NCI-H146 treated with DMSO at 0.1 percent for 48 hours (cell line): ENCODE data around the gene EXOC4.

Source experiments
- DNase-seq: peaks from one replicate; lab custom pipeline; 2025; ENCODE audit not compliant: unreplicated experiment; lab: John Stamatoyannopoulos, UW

Gene EXOC4

DNA sequence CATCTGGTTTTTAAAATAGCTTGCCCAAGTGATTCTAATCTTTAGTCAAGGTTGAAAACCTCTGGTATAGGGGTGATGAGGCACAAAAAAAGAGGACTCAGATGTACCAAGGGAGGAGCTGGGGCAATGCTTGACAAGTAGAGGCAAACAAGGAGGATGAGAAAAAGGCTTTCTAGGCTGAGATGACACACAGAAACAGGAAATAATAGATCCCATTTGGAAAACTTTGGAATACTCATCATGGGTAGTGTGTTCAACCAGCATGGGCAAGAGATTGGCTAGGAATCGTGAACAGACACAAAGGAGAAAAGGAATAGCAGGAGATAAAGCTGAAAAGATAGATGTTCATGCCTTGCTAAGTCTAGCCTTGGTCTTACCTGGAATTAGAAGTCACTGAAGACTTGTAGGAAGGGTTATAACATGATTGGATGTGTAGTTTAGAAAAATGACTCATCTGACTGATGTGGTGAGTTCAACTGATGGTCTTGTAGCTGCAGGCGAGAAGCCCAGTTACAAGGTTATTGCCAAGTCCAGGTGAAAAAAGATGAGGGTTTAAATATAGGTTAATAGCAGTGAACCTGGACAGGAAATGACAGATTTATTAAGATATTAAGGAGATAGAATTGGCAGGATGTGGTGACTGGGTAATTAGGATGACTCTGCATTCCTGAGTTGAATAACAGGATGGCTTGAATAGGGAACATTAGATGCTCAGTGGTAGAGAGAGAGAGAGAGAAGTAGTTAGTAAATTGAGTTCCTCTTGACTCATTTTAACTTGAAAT is 660.2 kb downstream of the EXOC4 start:
- DNase-seq = no peak

- DNase-seq = no peak
Observed at GRCh38 chr7:133916621-133917020, 663.7 kb downstream of the EXOC4 start.

DNA sequence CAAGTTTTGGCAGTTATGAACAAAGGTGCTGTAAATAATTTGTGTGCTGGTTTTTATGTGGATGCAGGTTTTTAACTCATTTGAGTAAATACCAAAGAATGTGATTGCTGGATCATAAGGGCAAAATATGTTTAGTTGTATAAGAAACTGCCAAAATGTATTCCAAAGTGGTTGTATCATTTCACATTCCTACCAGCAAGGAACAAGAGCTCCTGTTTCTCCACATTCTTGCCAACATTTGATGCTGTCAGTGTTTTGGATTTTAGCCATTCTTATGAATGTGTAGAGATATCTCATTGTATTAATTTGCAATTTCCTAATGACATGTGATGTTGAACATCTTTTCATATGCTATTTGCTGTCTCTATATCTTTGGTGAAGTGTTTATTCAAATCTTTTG is 666.9 kb downstream of the EXOC4 start:
- DNase-seq = no peak

GRCh38 chr7:133921635-133922182 is 668.8 kb downstream of the EXOC4 start:
- no peak for DNase-seq

DNA sequence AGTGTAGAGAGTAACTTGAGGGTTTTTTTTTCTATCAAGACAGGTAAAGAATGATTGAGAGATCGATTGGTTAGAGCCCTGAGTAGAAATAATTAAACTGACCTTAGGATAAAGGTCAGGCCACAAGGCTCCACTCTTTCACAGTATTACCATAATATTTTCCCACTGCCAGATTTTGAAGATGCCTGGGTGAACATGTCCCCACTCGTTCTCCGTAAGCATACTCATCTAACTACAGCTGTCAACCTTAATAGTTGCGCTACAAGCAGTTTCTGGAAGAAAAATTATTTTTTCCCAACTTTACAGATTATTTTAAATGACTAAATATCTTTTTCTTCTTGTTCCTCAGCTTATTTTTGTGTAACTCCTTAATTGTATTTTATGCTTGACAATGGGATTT is 671.1 kb downstream of the EXOC4 start:
- no peak for DNase-seq

GRCh38 chr7:133931053-133931452 is 678.2 kb downstream of the EXOC4 start:
- peak; percentile 67 for DNase-seq

DNA sequence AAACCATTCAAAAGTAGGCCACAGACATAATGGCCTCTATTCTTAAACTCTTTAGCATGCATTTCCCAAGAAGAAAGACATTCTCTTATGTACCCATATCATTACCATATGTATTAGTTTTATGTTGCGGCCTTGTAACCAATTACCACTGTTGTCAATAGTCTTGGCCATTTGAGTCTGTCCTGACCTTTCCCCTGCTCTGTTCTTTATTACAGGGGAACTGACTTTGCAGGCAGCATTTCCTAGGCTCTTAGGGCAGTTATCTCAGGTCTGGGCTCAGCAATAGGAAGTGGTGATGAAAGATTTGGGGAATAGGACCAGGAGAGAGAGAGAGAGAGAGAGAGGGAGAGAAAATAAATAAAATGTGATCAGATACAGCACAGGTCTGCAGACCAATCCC is 679.7 kb downstream of the EXOC4 start:
- DNase-seq = no peak

GRCh38 chr7:133934262-133934976 is 681.5 kb downstream of the EXOC4 start:
- peak; percentile 14 for DNase-seq

- DNase-seq = no peak
Observed at GRCh38 chr7:133934977-133935330, 682.1 kb downstream of the EXOC4 start.

DNA sequence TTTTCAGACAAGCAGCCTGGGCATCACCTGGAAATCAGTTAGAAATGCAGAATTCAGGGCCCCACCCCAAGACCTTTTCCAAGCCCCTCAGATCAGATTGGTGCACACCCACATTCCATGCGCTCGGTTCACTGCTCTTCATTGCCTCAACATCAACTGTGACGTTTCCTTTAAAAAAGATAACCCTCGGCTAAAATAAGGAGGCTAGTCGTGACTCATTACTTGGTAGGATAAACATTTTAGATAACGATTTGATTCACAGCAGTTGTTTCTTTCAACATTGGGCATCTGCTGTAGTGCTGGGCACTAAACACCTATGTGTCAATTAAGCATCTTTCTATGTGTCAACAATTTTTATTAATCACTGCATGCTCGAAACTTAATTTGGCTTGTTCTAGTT is 683.2 kb downstream of the EXOC4 start:
- DNase-seq = no peak

GRCh38 chr7:133937786-133938185 is 684.9 kb downstream of the EXOC4 start:
- no peak for DNase-seq

- DNase-seq = no peak
Observed at GRCh38 chr7:133940368-133940767, 687.5 kb downstream of the EXOC4 start.

GRCh38 chr7:133941496-133941895 is 688.6 kb downstream of the EXOC4 start:
- DNase-seq = no peak

DNA sequence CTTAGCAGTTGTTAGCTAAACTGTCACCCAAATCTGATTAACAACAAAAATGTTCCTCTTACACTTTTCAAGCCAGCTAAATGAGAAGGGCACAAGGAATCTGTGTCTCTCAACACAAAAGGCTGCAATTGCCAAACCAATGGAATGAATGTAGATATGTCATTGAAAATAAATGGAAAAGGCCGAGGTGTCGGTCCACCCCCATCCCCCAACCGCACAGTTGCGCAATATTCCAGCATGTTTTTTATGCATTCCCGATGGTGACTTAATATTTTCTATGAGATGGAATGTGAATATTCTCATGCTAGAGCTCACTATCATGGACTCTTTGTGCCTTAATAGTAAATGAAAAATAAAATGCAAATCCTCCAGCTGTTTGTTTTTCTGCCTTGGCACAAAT is 692.6 kb downstream of the EXOC4 start:
- DNase-seq = no peak

DNA sequence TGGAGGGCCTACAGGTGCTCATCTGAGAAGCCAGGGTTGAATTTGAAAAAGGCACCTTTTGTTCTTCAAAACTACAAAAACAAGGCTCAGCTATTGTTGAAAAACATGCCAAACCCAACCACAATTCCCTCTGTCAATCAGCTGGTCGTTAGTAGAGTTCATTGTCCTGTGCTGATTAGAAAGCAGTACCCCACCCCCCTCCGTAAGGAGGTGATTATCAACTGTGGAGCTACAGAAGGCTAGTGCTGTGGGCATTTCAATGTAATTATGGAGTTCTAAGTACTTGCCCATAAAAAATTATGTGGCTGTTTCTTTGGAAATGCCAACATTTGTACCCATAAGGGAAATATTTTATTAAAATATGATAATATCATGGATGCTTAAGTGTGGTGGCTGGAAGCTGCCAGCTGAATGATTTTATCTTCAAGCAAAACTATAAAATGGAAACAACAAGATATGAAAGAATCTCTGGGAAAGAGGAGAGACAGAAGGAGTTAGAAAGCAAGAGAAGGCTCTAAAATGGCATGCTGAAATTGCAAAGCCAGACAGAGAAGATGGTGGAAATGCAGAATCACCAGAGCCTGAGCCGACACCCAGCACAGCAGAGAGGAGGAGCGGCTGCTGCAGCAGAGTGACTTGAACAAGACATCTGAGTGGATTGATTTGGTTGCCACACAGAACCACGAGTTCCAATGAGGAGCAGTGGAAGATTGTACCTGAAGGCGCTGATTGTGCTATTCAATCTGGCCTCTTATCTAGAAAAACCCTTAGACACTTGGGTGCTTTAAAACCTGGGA is 694.8 kb downstream of the EXOC4 start:
- DNase-seq = no peak

- DNase-seq = no peak
Observed at GRCh38 chr7:133948588-133948987, 695.7 kb downstream of the EXOC4 start.

GRCh38 chr7:133950855-133951254 is 698.0 kb downstream of the EXOC4 start:
- no peak for DNase-seq

DNA sequence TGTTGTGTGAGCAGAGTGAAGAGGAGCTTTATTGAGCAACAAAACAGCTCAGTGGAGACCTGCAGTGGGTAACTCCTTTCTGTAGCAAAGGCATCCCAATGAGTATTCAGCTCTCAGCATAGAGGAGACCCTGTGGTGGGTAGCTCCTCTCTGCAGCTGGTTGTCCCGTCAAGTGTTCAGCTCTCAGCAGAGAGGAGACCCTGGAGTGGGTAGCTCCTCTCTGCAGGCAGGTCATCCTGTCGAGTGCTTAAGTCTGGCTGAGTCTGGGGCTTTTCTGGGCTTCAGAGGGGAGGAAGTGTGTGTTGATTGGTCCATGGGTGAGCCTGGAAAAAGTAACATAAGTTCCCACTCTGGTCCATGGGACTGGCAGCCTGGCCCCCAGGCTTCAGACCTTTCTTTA is 702.3 kb downstream of the EXOC4 start:
- no peak for DNase-seq

DNA sequence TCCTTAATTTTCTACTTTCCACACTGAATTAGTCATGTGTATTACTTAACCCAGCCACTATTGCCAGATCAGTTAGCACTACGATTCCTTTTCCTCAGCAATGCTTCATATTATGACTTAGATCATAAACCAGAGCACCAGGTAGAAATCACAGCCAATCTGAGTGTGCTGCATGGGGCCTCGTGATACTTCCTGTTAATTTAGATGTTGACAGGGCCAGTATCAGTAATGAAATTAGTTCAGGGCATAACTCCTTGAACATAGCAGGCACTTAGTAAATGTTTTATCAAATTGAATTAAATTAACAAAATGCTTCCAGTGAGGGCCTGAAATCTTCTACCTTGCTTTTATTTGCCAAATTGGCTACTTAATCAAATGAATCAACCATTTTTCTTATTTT is 705.0 kb downstream of the EXOC4 start:
- DNase-seq = no peak

DNA sequence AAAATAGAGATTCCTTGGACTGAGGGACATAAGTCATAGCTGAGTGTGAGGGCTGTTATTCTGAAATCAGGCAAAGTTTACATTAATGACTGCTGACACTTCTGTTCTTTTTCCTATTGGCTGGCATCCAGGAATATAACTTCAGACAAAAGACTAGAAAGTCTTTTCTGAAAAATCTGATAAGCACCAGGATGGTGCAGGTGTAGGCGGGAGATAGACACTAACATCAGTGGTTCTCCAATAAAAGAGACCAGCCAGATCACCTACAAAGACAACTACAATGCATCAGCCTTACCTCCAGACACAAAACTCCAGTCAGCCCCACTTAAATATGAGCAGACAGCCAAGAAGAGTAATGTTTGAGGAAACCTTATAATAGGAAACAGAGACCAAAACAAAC is 705.9 kb downstream of the EXOC4 start:
- no peak for DNase-seq

- DNase-seq = no peak
Observed at GRCh38 chr7:133959505-133959904, 706.6 kb downstream of the EXOC4 start.

DNA sequence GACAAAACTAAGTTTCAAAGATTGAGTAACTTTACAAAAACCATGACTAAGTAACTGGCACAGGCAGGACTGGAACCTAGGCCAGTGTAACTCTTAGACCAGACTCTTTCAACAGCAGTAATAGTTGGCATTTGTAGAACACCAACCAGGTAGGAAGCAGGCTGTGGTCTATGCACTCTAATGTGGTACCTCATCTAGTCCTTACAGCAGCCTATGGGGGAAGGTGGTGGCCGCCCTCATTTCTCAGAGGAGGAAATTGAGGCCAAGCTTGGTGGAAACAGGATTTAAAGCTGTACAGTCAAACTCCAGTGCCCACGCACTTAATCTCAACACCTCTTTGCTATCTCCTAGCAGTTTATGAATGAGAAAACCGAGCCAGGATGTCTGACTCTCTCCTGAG is 708.8 kb downstream of the EXOC4 start:
- DNase-seq = no peak
